Activated effector memory CD4-positive, alpha-beta T cell treated with Interleukin-2 at 50 U/mL for 16 hours (primary cell): Measurements from ENCODE around the gene MAN2A1.

Experiments
- DNase-seq: peaks from one replicate; pipeline ENCODE4 v3.0.0-alpha.2; 2020

The MAN2A1 gene

DNA sequence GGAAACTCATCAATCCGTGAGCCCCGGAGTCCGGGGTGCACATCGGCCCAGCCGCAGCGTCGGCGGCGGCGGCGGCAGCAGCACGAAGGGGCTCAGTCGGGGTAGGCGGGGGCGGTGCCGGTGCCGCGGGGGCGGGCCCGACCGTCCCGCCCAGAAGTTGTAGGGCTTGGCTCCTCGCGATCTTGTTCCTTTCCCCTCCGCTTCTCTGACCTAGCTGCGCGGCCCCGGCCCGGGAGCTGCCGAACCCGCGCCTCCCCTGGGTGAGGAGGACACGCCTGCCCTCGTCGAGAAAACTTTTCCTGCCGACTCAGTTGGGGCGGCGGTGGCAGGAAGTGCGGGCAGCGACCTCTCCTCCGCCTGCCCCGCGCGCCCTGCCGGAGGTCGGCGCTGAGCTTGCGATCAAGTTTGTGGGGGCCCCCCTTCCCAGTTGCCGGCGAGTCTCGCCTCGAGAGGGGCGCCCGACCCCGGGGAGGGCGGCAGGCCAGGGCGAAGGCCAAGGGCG is at the start of gene MAN2A1:
TSS of gene MAN2A1 (plus strand) at position 188 of the 502 bp plus-strand sequence. CDS start 491 bp downstream, outside the sequence.
- DNase-seq: peak; percentile 73

DNA sequence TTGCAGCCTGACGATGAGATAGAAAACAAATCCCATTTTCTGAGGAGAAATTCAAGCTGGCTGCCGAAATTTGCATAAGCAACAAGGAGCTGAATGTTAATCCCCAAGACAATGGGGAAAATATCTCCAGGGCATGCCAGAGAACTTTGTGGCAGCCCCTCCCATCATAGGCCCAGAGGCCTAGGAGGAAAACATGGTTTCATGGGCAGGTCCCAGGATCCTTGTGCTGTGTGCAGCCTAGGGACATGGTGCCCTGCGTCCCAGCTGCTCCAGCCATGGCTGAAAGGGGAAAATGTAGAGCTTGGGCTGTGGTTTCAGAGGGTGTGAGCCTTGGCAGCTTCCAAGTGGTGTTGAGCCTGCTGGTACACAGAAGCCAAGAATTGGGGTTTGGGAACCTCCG is 48.8 kb upstream of the MAN2A1 start:
- no peak for DNase-seq

DNA sequence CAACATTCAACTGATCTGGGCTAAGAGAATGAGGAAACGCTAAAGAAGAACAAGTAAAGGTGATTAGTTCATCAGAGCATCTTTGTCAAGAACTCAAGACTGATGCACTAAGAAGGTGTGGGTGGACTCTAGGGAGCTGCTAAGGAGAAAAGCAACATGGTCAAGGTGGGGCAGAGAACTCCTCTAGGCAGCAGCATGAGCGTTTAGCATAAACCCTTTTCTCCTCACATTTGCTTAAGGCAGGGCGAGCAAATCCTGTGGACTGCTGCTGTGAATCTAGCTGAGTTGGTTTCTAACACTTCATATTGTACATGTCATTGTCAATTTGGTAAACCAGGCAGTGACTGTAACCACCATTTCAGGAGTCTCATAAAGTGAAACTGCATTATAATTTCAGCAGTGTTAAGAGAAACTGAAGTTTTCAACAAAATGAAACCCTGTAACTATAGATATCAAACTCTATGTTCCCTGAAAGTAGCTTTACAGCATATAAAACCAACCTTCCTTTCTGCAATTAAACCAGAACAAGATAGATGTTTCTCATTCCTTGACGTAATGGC is 45.9 kb upstream of the MAN2A1 start:
- no peak for DNase-seq

DNA sequence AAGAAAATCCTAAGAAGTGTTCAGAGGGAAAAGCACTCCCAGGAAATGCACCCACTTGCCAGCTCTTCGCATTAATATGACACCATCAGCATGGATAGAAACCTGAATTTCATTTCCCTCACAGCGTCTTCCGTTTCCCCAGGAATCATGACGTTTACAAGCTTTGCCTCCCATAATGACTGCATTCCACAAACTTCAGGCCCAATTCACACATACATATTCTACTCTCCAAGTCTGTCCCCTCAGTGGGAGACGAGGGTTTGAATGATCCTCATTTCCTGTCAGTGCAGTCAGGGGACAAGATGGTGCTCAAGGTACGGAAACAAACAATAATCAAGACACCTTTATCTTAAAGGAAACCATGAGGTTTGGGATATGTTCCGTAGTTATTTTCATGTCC is 44.9 kb upstream of the MAN2A1 start:
- DNase-seq: no peak

DNA sequence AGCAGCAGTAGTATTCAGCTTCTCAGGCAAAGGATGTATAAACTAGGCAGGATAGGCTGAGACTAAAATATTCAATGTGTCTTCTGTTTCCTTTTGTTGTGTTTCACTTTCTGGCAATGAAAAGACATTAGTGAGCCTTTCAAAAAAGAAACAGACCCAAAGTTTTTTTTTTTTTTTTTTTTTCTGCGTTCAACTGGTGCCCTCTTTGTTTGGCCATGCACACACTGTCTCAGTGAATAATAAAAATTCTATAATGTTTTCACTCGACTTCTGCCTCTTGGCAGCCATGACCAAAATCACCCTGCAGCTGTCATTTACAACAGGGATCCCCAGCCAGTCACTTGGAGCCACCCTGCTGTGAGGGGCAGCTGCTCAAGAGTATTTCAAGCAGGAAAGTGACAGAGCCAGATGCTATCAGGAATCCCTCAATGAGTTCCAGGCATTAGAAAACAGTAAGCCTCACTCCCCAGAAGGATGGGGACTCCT is 44.0 kb upstream of the MAN2A1 start:
- no peak for DNase-seq

DNA sequence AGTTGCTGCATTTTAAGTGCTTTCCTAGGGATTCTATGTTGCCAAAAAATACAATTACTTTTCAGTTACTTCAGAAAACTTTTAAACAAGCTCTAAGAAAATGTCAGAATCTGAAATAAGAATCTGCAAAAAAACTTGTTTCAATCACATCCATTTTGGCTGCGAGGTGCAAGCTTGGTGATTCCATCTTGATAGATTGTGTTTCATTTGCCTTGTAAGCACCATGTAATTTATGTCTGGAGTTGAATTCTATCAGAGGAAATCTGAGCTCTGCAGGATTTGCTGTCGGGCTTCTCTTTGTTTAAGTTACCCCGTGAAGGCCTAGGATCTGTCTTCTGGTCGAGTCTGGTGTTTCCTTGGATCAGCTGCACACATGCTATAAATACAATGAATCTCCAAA is 40.4 kb upstream of the MAN2A1 start:
- no peak for DNase-seq

DNA sequence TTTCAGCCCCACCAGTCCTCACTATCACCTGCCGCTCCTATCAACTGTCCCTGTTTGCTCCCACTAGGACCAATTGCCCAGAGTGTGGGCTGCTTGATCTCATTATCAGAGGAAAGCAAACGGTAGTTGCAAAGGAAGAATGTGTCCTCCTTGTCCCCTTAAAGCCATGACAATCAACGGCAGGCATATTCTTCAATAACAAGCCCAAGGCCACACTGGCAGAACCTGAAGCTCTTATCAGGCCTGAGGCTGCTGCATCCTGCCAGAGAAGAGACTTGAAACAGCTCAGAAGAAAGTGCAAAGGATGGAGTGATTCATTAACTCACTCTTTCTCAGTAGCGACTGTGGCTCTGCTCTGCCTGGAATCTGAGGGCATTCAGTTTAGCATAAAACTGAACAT is 39.2 kb upstream of the MAN2A1 start:
- no peak for DNase-seq

DNA sequence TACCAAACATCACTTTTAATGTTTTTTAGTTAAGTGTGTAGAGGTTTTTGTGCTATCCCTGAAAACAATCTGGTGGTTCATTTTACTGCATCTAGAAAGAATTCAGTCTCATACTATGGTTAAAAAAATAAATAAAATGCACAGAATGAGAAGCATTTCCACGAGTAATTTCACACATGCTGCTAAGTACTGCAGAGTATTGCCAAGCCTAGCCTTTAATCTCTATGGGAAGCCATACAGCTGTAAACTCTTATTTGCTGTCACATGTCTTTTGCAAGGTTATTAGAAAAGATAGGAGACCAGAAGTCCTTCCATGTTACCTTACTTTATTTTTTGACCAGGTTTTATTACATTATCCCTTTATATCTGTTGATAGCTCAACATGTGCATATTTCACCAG is 37.6 kb upstream of the MAN2A1 start:
- no peak for DNase-seq

DNA sequence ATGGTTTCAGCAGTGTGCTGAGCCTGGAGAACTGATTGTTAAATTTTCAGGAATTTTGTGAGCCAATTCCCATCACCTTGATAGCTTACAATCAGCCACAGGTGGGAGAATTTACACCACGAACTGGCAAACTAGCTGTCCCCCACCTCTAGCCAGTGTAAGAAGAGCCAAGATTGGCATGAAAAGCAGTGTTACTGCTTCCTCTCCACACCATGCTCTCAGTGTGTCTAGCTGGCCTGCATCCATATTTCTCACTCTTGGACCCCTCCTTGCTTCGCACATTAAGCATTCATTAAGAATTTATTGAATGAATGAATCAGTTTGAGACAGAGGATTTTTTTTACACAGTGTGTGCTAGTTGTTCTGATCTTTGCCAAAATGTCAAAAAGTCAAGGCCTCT is 36.7 kb upstream of the MAN2A1 start:
- DNase-seq: no peak

DNA sequence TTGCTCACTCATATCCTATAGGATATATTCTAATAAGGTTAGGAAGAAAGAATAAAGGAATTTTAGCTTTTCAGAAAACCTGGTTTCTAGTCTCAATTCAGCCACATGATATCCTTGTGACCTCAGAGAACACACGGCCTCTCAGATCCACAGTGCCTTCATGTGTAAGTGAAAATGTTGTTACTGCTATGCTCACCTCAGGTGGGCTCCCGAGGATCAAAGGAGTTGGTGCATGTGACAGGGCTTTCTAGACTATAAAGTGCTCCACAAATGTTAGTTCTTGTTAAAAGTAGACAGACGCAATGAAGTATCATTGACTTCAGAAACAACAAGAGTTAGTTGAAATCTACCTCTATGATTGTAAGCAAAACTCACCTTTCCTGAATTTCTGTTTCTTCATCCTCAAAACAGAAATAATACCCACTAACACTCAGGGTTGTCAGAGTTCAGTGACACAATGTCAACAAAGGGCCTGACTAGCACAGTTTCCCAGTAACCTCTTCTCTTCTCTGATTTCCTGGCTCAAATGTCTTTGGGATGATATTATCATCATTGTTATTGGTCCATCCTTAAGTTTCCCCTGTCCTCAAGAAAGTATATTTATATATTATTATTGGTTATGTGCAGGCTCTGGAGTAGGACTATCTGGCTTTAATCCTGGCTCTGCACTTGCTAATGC is 36.0 kb upstream of the MAN2A1 start:
- no peak for DNase-seq

DNA sequence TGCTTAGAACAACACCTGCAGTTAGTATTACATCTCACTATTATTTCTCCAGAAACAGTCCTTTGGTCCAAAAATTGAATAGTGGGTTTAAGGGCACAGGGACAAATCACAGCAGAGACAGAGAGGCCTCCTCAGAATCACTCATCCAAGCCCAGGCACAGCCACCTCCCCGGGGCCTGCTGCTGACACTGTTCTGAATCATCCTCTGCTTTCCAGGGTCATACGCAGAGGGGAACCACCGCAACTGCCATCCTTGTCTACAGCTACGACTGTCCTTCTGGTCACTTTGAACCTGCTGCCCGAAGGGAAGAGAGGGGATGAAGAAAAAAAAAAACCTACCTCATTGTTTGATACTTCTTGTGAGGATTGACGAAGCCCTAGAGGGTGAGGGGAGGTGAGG is 35.3 kb upstream of the MAN2A1 start:
- no peak for DNase-seq

DNA sequence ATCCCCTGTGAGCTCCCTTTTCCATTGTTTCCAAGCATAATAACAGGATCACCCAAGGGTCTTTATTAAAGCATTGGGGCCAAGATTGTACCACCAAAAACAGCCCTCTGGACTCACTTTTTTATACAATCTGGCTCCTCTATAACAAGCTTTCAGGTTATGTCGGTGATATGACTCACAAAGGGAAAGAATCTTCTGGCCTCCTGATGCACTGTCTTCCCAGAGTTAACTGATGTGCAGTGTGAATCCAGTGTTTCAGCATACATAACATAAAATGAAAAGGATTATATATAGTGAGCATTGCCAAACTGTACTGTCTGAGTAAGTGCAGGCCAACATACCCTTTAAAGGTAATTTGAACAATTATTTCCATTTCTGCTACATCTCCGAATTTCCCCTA is 33.9 kb upstream of the MAN2A1 start:
- no peak for DNase-seq

DNA sequence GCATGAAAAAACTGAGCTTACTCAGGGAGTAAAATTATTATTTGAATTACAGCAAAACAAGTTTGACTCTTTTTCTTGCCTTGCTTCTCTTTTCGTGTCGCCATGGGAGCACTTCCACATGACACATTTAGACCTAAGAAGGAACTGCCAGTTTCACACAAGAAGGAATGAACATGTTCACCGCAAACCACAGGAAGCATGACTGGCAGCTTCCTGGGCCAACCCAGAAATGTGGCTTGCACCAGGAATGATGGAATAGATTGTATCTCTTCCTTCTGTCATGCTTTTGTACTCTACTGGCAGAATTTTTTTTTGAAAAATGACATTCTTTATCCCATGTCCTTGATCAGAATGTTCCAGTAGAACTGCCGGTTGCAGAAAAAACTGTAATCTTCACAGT is 32.9 kb upstream of the MAN2A1 start:
- peak; percentile 9 for DNase-seq

DNA sequence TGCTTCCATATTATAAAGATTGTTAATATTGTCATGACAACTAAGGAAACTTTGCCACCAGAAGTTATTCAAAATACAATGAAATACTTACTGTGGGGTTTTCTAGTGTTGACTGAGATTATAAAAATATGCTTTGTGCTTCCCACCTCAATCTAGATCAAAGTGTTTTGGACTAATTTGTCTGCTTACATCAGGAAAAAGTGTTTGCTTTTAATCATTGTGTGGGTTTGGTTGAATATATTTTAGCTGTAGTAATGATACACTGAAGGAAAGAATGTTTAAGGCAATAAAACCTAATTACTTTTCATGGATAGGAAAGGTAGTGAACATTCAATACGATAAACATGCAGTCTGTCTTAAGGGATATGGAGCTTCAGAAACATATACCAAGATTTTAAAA is 29.8 kb upstream of the MAN2A1 start:
- DNase-seq: no peak

DNA sequence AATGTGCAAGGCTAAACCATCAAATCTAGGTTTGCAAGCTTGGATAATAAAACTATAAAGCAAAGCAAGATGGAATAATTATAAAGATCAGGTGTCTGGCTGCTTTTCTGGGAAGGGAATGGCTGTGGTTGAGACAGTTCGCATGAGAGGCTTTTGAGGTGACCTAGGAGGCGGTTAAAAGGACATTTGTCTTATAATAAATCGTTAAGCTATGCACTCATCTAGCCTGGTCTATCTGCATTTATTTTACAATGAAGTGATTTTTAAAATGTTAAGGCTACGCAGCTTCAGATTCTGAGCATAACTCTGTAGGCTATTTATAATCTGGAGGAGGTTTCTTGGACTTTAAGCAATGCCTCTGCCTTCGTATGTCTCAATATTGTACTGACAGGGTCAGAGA is 29.4 kb upstream of the MAN2A1 start:
- no peak for DNase-seq

DNA sequence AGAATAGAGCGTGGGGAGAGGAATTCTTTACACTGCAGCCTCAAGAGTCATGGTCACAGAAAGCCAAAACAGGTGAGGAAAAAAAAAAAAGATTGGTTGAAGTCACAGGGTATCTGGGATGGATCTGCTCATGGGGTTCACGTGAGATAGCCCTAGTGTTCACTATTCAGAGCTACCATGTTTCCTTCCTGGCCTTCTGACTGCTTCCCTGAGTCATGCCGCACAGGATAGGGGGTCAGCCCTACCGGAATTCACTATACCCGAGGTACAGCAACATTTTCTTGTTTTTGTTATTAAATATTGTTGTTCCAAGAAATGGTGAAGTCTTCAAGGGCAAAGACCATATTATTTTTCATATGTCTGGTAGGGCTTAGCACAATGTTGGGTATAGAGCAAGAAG is 21.5 kb upstream of the MAN2A1 start:
- DNase-seq: no peak

DNA sequence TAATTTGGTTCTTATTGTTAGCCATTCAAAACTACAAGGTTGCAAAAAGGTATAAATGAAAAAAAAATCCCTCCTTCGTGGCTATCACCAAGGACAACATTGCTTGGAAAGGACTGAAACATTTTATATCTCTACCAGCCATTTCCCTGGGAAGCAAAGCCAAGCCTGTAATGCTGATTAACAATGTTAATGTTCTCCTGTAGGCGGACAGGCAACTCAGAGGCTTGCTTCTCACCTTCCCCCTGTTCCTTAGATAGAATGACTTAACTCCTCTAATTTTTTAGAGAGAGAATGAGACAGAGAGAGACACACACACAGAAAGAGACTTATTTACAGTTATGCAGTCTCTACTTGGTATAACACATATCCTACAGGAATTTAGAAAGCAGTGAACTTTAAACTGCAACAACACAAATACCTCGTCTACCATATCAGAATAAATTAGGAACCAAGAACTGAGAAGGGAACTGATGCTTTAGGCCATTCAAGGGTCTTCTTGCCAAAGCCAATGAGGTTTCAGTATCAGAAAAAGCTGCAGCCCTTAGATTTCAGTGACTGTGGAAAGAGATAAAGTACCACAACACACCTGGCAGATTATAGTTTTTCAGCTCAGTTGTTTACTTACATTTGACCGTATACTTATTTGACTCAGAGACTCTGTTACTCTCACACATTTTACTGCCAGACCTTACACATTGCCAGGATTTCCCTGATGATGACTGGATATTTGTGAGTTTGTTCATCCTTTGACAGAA is 20.9 kb upstream of the MAN2A1 start:
- DNase-seq: no peak

DNA sequence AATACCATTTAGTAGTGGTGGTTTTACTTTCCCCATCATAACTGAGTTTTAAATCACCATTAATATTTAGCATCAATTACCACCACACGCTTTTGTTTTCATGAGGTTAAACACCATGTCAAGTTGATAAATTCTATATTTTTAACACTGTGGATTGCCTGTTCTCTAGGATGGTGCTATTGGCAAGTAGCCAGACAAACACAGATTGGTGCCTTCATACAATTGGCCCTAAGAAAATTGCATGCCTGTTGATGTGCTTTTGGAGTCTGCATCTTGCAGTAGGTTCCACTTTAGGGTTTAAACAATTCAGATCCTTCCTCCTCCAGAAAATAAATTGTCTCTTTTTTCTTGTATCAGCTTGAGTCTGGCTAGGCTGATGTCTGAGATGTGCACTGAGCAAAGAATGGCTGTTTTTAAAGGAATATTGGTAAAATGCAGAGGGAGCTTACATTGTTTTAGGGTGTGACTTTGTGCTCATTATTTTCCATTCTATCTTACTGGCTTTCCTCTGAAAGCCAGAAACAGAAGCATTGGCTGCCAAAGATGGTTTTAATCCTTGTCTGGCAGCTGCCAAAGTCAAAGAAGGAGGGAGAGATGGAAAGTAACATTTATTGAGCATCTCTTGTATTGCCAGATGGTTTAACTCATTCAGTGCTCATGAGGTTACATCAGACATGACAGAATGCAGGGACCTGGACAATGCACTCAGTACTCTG is 19.6 kb upstream of the MAN2A1 start:
- no peak for DNase-seq

DNA sequence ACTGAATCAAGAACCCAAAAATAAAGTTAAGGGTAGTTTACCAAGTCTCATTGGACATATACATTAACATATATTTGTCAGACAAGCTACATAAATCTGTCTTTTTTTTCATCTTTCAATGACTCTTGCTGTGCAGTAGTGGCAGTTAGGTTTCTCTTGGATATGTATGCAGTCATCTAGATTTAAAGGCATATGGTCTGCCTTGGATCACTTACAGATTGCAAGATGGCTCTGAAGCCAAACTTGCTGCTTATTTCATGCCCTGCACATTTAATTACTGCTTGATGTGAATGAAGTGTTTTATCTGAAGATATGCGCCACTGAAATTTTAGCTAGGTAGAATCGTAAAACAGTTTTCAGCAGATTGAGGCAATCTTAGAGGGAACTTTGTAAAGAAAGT is 18.6 kb upstream of the MAN2A1 start:
- DNase-seq: no peak

DNA sequence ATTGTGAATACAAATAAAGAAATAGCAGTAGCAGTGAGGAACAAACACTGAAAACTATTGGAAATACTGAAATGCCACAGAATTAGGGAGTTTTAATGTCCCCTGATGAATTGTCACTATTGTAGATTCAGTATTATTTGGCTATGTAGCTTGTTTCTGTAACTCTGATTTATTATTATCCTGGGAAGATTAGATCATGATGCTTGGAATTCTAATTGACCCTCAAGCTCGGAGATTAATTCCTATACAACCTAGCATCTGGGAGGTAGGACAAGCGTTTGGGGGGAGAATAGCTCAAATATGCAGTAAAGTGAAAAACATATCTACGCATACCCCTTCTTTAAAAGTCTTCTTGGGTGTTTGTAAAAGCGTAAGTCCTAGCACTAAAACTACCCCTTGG is 15.1 kb upstream of the MAN2A1 start:
- DNase-seq: no peak

DNA sequence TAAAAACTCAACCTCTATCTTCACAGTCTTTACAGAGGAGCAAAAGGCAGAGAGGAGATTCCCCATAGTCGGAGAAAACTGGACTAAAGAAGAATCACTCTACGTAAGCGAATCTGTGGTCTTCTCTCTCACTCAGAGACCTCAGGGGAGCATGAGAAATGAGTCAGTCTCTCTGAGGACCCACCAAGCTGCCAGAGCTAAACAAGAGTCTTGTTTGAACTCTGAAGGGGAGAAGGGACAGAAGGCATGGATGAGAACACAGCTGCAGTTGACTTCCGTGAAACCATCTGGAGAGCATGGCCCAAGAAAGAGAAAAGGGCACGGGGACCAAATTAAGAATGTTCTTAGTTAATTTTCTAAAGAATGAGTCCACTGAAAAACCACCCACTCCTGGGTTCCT is 12.8 kb upstream of the MAN2A1 start:
- no peak for DNase-seq

DNA sequence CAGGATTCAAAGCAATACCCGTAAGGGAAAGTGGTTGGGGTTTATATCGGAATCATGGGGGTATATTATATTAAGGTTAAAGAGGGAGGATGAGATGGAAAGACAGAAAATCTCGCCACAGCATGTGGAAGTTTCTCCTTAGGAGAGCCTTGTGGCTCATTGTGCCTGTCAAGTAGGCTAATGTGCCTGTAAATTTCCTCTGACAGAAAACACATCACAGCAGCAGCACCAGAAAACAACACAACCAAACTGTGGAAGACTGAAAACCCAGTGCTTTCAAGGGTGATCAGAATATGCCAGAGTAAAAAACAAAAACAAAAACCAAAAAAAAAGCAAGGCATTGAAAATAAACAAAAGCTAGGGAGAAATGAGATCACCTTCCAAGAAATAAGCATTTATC is 11.3 kb upstream of the MAN2A1 start:
- DNase-seq: no peak

DNA sequence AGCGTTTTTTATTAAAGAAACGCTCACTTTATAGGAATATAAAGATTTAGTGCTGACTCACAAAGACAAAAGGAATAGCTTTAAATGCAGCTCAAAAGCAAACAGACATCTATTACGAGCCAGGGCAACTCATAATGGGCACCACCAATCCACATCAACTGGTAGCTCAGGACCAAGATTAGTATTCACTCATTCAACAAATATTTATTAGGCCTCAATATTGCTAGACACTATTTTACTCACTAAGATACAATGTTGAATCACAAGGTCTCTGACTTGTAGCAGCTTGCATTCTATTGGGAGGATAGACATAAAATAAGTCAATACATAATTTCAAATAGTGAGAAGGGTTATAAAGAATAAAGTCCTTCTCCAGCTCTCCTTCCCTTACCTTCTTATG is 8.0 kb upstream of the MAN2A1 start:
- DNase-seq: no peak

DNA sequence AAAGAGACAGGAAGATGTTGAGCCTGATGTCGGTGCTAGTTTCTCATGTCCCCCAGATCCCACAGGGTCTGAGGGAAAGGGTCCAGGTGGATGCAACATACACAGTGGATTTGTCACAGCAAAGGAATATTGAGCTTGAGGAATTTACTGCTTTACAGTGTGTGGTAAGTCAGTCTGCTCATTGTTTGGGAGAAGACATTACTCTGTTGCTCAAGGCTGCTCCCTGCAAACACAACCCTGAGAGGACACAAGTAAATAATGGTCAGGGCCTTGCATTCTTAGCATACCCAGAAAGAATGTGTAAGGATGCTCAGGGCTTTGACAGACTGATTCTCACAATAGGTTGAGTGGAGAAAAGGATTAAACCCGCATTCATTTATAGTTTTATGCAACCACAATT is 7.3 kb upstream of the MAN2A1 start:
- DNase-seq: no peak
